ENCODE data around the gene OR5H1. TPM values are rescaled to one million over a fixed set of nuclear protein-coding genes. Genes with fewer than 3 reads are reported as not detected.

The OR5H1 gene
- total RNA-seq, 1 donor from 2014 or later = not detected

Other genes starting within 250 kb of the OR5H1 start
- 27.1 and 29.4 TPM in 2 replicates for gene RIOX2, start 158.3 kb upstream of the OR5H1 start, total RNA-seq
- gene GABRR3, start 95.4 kb upstream of the OR5H1 start, total RNA-seq = not detected in 2 replicates
- gene OR5AC2, start 43.5 kb upstream of the OR5H1 start, total RNA-seq = not detected in 2 replicates
- under 0.01 TPM in 1 of 2 replicates, not detected in the other for gene OR5H14, start 16.8 kb downstream of the OR5H1 start, total RNA-seq
- gene OR5H15, start 36.0 kb downstream of the OR5H1 start, total RNA-seq = not detected in 2 replicates
- gene OR5H6, start 133.5 kb downstream of the OR5H1 start, total RNA-seq = not detected in 2 replicates
- gene OR5H2, start 151.8 kb downstream of the OR5H1 start, total RNA-seq = not detected in 2 replicates
- gene OR5K4, start 223.1 kb downstream of the OR5H1 start, total RNA-seq = not detected in 2 replicates